HG03521 (cell line): ENCODE measurements around the gene CHTF8.

Experiments used
- ATAC-seq: cut with Tn5 transposase; IDR thresholded peaks from one replicate; pipeline ENCODE4 v1.9.1; 2021; ENCODE audit warnings: mild to moderate bottlenecking, moderate library complexity; ENCODE audit not compliant: unreplicated experiment

CHTF8 gene

GRCh38 chr16:69088684-69089083, 43.7 kb downstream of the CHTF8 start:
- ATAC-seq, result no peak

- ATAC-seq, result no peak
Observed at GRCh38 chr16:69087161-69087581, 45.2 kb downstream of the CHTF8 start.

GRCh38 chr16:69085032-69085695, 47.2 kb downstream of the CHTF8 start:
- ATAC-seq, result no peak

- no peak for ATAC-seq
Observed at GRCh38 chr16:69084289-69084688, 48.1 kb downstream of the CHTF8 start.

- ATAC-seq, result no peak
Observed at GRCh38 chr16:69083306-69083941, 49.0 kb downstream of the CHTF8 start.

GRCh38 chr16:69079697-69080096, 52.7 kb downstream of the CHTF8 start:
- ATAC-seq, result no peak

GRCh38 chr16:69078073-69078472, 54.3 kb downstream of the CHTF8 start:
- ATAC-seq, result no peak

- no peak for ATAC-seq
Observed at GRCh38 chr16:69077251-69077650, 55.1 kb downstream of the CHTF8 start.

- no peak for ATAC-seq
Observed at GRCh38 chr16:69073181-69073702, 59.1 kb downstream of the CHTF8 start.

- no peak for ATAC-seq
Observed at GRCh38 chr16:69072640-69072974, 59.8 kb downstream of the CHTF8 start.

- ATAC-seq, result no peak
Observed at GRCh38 chr16:69071036-69071435, 61.4 kb downstream of the CHTF8 start.

GRCh38 chr16:69069504-69069903, 62.9 kb downstream of the CHTF8 start:
- ATAC-seq, result no peak
